ENCODE results near the gene ZSCAN5B.

The ZSCAN5B gene

DNA sequence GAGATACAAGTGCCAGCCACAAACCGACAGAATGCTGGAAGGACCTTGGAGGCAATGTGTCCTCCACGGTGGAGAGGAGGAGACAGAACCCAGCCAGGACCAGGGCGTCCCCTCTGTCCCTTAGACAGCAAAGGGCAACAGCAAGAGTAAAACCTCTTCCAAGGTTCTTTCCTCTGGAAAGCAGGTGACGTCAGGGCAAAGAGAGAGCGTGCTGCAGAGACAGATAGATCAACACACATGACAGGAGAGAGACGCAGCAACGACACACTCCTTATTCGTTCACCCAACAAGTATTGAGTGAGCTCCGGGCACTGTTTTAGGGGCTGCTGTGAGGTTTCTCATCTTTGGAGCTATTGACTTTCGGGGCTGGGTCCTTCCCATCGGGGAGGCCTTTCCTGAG, 23.0 kb downstream of the ZSCAN5B start:
- H3K4me3 ChIP-seq (ENCODE audit: low read depth, low read length), result no peak overlapping the region
- DNase-seq (ENCODE audit: low read depth), result no peak
- TF ChIP-seq, protein P1, sequence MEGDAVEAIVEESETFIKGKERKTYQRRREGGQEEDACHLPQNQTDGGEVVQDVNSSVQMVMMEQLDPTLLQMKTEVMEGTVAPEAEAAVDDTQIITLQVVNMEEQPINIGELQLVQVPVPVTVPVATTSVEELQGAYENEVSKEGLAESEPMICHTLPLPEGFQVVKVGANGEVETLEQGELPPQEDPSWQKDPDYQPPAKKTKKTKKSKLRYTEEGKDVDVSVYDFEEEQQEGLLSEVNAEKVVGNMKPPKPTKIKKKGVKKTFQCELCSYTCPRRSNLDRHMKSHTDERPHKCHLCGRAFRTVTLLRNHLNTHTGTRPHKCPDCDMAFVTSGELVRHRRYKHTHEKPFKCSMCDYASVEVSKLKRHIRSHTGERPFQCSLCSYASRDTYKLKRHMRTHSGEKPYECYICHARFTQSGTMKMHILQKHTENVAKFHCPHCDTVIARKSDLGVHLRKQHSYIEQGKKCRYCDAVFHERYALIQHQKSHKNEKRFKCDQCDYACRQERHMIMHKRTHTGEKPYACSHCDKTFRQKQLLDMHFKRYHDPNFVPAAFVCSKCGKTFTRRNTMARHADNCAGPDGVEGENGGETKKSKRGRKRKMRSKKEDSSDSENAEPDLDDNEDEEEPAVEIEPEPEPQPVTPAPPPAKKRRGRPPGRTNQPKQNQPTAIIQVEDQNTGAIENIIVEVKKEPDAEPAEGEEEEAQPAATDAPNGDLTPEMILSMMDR (IDR thresholded peaks at IDR 0.05; ENCODE audit: control insufficient read depth, extremely low read depth, insufficient read depth), result no peak

DNA sequence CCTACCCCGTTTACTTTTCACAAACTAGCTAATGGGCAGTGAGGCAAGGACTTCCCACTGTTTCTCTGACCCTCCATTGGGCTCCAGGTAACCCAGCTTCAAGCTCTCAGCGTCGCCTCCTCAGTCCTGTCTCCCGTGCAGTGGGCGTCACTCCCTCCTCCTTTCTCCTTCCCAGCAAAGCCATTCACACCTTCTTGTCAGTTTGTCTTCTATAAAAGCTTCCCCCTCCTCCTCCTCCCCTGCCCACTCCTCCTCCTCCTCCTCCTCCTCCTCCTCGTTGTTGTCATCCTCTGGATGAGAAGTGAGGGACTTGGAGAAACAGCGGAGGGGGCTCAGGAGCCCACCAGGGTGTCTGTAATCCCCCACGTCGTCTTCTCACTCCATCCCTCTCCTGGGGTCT, 23.5 kb downstream of the ZSCAN5B start:
- DNase-seq (ENCODE audit: low read depth), result no peak
- no peak overlapping the region for H3K4me3 ChIP-seq (ENCODE audit: low read depth, low read length)
- TF ChIP-seq, protein P1 (IDR thresholded peaks at IDR 0.05; ENCODE audit: control insufficient read depth, extremely low read depth, insufficient read depth), result no peak

DNA sequence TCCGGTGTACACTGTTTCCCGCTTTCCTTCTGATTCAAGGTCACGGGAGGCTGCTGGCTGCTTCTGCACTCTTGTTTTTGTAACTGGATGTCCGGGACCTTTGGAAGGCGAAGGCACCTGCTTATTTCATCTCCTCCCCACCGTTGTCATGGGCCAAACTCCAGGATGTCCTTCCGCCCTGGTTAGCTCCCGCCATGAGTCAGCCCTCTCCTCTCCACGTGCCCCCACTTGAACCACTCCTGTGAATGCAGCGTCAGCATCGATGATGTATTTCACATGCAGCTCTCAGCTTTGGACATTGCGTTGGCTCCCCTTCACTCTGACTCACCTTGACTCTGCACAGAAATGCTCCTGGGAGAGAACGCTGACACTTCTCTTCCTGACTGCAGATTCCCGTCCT, 27.3 kb downstream of the ZSCAN5B start:
- no peak for DNase-seq (ENCODE audit: low read depth)
- H3K4me3 ChIP-seq (ENCODE audit: low read depth, low read length), result no peak overlapping the region
- TF ChIP-seq, protein P1 (IDR thresholded peaks at IDR 0.05; ENCODE audit: control insufficient read depth, extremely low read depth, insufficient read depth), result no peak

DNA sequence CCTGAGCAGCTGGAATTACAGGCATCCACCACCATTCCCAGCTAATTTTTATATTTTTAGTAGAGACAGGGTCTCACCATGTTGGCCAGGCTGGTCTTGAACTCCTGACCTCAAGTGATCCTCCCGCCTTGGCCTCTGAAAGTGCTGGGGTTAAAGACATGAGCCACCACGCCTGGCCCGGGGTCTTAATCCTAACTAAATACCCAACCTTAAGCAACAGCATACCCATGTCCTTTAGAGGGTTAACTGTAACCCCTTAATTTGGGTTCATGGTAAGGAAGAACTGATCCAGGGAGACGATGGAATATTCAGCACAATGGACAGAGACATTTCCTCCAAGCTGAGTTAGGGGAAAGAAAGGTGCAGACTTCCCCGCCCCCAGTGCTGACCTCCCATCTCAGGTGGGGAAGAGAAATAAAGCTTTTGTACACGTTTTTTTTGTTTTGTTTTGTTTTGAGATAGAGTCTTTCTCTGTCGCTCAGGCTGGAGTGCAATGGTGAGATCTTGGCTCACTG, 30.5 kb downstream of the ZSCAN5B start:
- no peak overlapping the region for H3K4me3 ChIP-seq (ENCODE audit: low read depth, low read length)
- TF ChIP-seq, protein P1 (IDR thresholded peaks at IDR 0.05; ENCODE audit: control insufficient read depth, extremely low read depth, insufficient read depth), result no peak
- DNase-seq (ENCODE audit: low read depth), result no peak

DNA sequence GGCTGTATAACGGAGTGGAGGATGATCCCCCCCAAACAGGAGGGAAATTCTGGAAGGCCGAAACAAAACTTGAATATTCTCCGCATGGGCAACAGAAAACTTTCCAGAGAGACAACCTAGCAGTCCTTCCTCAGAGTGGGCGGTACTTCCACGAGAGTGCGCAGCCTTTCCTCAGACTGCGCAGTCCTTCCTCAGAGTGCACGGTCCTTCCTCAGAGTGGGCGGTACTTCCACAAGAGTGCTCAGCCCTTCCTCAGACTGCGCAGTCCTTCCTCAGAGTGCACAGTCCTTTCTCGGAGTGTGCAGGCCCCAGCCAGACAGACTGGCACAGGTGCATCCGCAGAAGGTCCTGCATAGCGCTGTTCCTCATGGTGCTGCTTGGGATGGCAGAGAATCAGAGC, 34.5 kb downstream of the ZSCAN5B start:
- TF ChIP-seq, protein P1 (IDR thresholded peaks at IDR 0.05; ENCODE audit: control insufficient read depth, extremely low read depth, insufficient read depth), result no peak
- H3K4me3 ChIP-seq (ENCODE audit: low read depth, low read length), result no peak overlapping the region
- no peak for DNase-seq (ENCODE audit: low read depth)

DNA sequence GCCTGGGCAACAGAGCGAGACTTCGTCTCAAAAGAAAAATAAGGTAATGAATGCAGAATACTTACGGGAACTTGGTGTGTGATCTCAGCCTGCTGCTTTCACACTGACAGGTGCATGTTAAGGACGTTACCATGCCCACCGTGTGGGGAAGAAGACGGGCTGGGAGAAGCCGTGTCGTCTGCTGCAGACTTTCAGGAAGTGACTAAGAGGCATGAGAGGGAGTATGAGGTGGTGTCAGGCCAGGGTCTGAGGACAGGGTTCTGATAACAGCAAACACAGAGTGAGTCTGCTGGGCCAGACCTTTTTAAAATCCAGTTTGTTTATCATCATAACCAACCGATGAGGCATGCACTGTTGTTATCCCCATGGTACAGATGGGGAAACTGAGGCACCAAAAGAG, 35.3 kb downstream of the ZSCAN5B start:
- TF ChIP-seq, protein P1 (IDR thresholded peaks at IDR 0.05; ENCODE audit: control insufficient read depth, extremely low read depth, insufficient read depth), result no peak
- DNase-seq (ENCODE audit: low read depth), result no peak
- H3K4me3 ChIP-seq (ENCODE audit: low read depth, low read length), result no peak overlapping the region

DNA sequence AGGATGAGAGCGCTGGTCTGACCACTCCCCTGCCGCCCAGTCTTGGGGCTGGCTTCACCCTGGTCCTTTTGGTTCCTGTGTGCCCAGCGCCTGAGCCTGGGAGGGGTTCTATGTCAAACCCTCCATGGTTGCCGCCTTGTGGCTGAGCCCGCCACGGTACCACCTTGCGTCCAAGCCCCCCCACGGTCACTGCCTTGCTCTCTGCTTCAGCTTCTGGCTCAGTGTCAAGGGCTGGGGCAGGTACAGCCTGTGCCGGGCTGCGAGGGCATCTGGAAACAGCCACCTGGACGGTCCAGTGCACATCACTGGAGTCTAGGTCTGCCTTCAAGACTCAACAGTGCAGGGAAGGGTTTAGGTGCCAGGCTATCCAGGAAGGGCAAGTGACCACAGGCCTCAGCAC, 36.0 kb downstream of the ZSCAN5B start:
- DNase-seq (ENCODE audit: low read depth), result no peak
- TF ChIP-seq, protein P1 (IDR thresholded peaks at IDR 0.05; ENCODE audit: control insufficient read depth, extremely low read depth, insufficient read depth), result no peak

More for the DNA sequence above, 36.0 kb downstream of the ZSCAN5B start:
- no peak overlapping the region for H3K4me3 ChIP-seq (ENCODE audit: low read depth, low read length)
